GM12873 (cell line): ENCODE results near the gene TCTN3.

Experiments used
- CTCF ChIP-seq: IDR thresholded peaks from 2 replicates; pipeline ENCODE4 v1.5.1; 2012; ENCODE audit warnings: low read depth, mild to moderate bottlenecking, moderate library complexity, low read length, control low read depth; ENCODE audit not compliant: insufficient read depth; ENCODE audit errors: missing control alignments

Gene TCTN3

DNA sequence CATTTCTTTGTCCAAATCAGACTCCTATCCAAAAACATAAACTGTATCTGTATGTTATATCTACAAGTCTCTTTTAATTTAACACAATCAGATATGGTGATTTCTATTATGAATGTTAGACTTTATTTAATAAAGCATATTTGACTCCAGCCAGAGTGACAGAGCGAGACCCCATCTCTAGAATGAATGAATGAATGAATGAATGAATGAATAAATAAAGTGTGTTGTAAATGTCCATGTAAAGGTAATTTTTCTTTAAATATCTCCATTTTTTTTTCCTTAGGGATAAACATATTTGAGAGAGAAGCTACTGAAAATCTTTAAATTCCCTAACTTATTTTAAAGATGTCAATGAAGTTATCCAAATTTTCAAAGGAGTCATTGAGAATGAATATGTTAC, 19.1 kb downstream of the TCTN3 start:
- no peak for TF ChIP-seq CTCF

DNA sequence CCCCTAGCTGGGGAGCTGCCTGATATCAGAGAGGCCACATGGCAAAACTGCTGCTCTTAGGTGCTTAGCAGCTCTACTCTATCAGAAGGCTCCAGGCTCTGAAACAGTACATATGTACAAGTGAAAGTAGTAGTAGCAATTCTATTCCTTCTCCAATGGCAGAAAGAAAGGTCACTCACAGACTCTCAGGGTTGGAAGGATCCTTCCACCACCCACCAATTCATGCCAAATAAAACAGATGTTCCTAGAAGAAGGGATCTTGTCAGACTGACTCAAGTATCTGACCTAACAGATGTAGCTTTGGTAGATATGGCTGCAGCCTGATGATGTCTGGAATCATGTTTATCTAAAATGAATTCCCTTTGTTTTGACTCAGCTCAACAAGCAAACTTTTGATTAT, 29.2 kb downstream of the TCTN3 start:
- no peak for TF ChIP-seq CTCF

GRCh38 chr10:95663496-95663895, 30.2 kb downstream of the TCTN3 start:
- no peak for TF ChIP-seq CTCF

GRCh38 chr10:95661818-95662217, 31.9 kb downstream of the TCTN3 start:
- no peak for TF ChIP-seq CTCF

DNA sequence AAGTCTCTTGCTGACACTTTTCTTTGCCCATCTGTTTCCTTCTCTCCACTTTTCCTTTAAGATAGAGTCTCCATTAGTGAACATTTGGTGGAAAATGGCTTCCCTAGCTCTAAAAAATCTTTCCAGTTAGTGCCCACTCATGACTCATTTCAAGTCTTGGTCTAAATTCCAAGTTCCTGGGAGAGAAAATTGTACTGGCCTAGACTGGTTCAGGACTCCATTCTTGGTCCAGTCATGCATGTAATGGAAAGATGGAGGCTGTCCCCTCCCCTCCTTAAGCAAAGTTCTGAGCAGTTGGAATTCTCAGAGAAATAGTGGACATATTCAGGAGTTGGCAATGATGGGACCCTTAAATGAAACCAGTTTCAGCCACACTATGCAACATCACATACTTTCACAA, 33.4 kb downstream of the TCTN3 start:
- no peak for TF ChIP-seq CTCF

GRCh38 chr10:95657250-95657649, 36.5 kb downstream of the TCTN3 start:
- TF ChIP-seq CTCF: no peak

DNA sequence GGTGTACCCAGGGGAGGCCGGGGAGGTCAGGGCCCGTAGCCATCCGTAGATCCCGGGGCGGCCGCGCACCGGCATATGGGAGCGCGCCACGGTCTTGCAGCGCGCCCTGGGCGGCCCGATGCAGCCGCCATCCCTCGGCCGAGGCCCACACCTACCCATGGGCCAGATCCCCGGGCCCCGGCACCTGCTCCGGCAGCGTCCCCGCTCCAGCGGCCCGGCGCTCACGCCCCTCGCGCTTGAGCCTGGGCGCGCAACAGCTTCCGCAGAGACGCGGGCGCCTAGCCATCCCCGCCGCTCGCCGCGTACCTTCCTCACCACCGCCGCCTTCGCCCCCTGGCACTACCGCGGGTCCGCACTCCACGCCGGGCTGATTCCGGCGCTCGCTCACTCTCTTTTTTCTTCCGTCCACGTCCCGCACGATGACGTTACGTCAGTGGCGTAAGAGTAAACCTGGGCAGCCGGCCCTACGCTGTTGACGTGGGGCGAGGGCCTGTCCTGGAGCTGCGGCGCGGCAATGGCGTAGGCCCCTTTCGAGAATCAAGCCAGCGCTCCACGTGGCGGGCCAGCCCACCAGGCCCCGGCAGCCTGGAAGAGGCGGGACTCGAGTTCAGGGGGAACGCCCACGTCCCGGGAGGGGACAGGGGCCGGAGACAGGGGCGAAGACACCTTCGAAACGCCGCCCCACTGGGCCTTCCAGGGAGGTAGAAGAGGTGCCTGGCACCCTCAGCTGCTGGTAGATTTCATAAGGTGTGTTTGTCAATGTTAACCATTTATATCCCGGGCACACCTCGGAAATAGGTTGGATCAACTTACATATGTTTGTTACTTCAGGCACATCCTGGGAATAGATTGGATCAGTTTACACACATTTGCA, 37.2 kb downstream of the TCTN3 start, which contains the start of gene ALDH18A1:
ALDH18A1 (minus strand) TSS at position 421 of the 874 bp plus-strand sequence. CDS start 3,334 bp downstream, outside the sequence.
- TF ChIP-seq CTCF: no peak
